ENCODE data around the gene CORO7. TPM values are rescaled to one million over a fixed set of nuclear protein-coding genes. Genes with fewer than 3 reads are reported as not detected.
A peak's percentile ranks its signal among the peaks of the same experiment; 100 is the strongest.

The CORO7 gene
- total RNA-seq, 1 experiment from 2014 or later, result 51.0 TPM

DNA sequence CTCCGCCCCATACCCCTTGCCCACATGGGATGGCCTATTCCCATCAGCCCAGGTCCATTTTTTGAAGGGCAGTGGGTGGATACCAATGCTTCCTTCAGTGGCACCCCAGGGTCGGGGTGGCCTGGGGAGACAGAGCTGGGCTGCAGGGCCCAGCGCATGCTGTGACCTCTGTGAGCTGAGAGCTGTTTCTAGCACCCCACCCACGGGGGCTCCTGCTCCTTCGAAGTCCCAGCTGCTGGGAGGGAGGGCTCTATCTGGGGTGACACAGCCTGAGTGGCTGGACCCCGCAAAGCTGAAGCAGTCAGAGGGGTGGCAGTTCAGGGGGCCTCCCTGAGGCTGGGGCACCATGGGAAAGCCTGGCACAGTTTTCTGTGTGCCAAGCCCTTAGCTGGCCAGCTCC lies 76.0 kb downstream of the CORO7 start:
- no TSS peak for BruUV-seq (replicated peaks)
- Mint-ChIP-seq H3K4me1 (ENCODE audit: low read depth, unreplicated experiment) (no peaks in the 10 kb centered on the region), H3K27ac (ENCODE audit: unreplicated experiment) (no peak overlapping the region), H3K36me3 (ENCODE audit: insufficient read depth, unreplicated experiment) (peaks cover 74% of the 10 kb centered on the region), H3K4me3 (ENCODE audit: low read depth, unreplicated experiment) (no peak overlapping the region), H3K9me3 (ENCODE audit: low read depth, unreplicated experiment) (no peaks in the 10 kb centered on the region), H3K27me3 (ENCODE audit: unreplicated experiment) (no peaks in the 10 kb centered on the region)
- intact Hi-C loops (cut with micrococcal nuclease; ENCODE audit: unreplicated experiment), result no loop called here
- no peak for DNase-seq
- no peak for TF ChIP-seq CTCF (IDR thresholded peaks at IDR 0.05; ENCODE audit: unreplicated experiment)
- CTCF ChIA-PET, result interaction anchor here (0.7 kb wide), 1 partner anchor 17 kb away, joined by 3 read pairs; no protein-coding TSS in a partner anchor

GRCh38 chr16:4339909-4340308 lies 76.5 kb downstream of the CORO7 start:
- no peaks in the 10 kb centered on the region for H3K9me3 Mint-ChIP-seq (ENCODE audit: low read depth, unreplicated experiment)
- no TSS peak for BruUV-seq (replicated peaks)
- no peaks in the 10 kb centered on the region for H3K27me3 Mint-ChIP-seq (ENCODE audit: unreplicated experiment)
- no peak for DNase-seq
- H3K4me1 Mint-ChIP-seq (ENCODE audit: low read depth, unreplicated experiment), result no peaks in the 10 kb centered on the region
- peaks cover 74% of the 10 kb centered on the region for H3K36me3 Mint-ChIP-seq (ENCODE audit: insufficient read depth, unreplicated experiment)
- no peak overlapping the region for H3K4me3 Mint-ChIP-seq (ENCODE audit: low read depth, unreplicated experiment)
- CTCF ChIA-PET, result no interaction called here
- intact Hi-C loops (cut with micrococcal nuclease; ENCODE audit: unreplicated experiment), result no loop called here
- H3K27ac Mint-ChIP-seq (ENCODE audit: unreplicated experiment), result no peak overlapping the region
- no peak for TF ChIP-seq CTCF (IDR thresholded peaks at IDR 0.05; ENCODE audit: unreplicated experiment)

- H3K27ac Mint-ChIP-seq (ENCODE audit: unreplicated experiment), result no peak overlapping the region
- H3K4me1 Mint-ChIP-seq (ENCODE audit: low read depth, unreplicated experiment), result no peaks in the 10 kb centered on the region
- no TSS peak for BruUV-seq (replicated peaks)
- peaks cover 77% of the 10 kb centered on the region for H3K36me3 Mint-ChIP-seq (ENCODE audit: insufficient read depth, unreplicated experiment)
- H3K9me3 Mint-ChIP-seq (ENCODE audit: low read depth, unreplicated experiment), result no peaks in the 10 kb centered on the region
- no peak for TF ChIP-seq CTCF (IDR thresholded peaks at IDR 0.05; ENCODE audit: unreplicated experiment)
- CTCF ChIA-PET, result interaction anchor here (0.6 kb wide), 1 partner anchor 260 kb away, joined by 3 read pairs; no protein-coding TSS in a partner anchor
- no peak overlapping the region for H3K4me3 Mint-ChIP-seq (ENCODE audit: low read depth, unreplicated experiment)
- intact Hi-C loops (cut with micrococcal nuclease; ENCODE audit: unreplicated experiment), result no loop called here
- no peak for DNase-seq
- H3K27me3 Mint-ChIP-seq (ENCODE audit: unreplicated experiment), result no peaks in the 10 kb centered on the region
These were observed 76.9 kb downstream of the CORO7 start for GRCh38 chr16:4339455-4339854.

GRCh38 chr16:4338712-4339299 lies 77.6 kb downstream of the CORO7 start:
- Mint-ChIP-seq H3K27me3 (ENCODE audit: unreplicated experiment) (no peaks in the 10 kb centered on the region), H3K9me3 (ENCODE audit: low read depth, unreplicated experiment) (no peaks in the 10 kb centered on the region), H3K4me1 (ENCODE audit: low read depth, unreplicated experiment) (no peaks in the 10 kb centered on the region), H3K27ac (ENCODE audit: unreplicated experiment) (peak overlapping the region; percentile 30), H3K4me3 (ENCODE audit: low read depth, unreplicated experiment) (no peak overlapping the region), H3K36me3 (ENCODE audit: insufficient read depth, unreplicated experiment) (peaks cover 77% of the 10 kb centered on the region)
- CTCF ChIA-PET, result interaction anchor here (0.6 kb wide), 2 partner anchors 190 to 261 kb away, joined by 3 to 4 read pairs; no protein-coding TSS in a partner anchor
- DNase-seq, result no peak
- intact Hi-C loops (cut with micrococcal nuclease; ENCODE audit: unreplicated experiment), result no loop called here
- TF ChIP-seq CTCF (IDR thresholded peaks at IDR 0.05; ENCODE audit: unreplicated experiment), result no peak
- TSS peak; percentile 19 for BruUV-seq (replicated peaks)

All from Calu3 (cell line).